ENCODE data around the gene TTC9.

The TTC9 gene

GRCh38 chr14:70645892-70646291 lies 4.2 kb downstream of the TTC9 start:
- DNase-seq (ENCODE audit: low read depth) = no peak

GRCh38 chr14:70646705-70647104 lies 5.0 kb downstream of the TTC9 start:
- DNase-seq (ENCODE audit: low read depth) = no peak

GRCh38 chr14:70648346-70648745 lies 6.6 kb downstream of the TTC9 start:
- DNase-seq (ENCODE audit: low read depth) = no peak

- no peak for DNase-seq (ENCODE audit: low read depth)
Measured at GRCh38 chr14:70649803-70650202, 8.1 kb downstream of the TTC9 start.

GRCh38 chr14:70651522-70651921 lies 9.8 kb downstream of the TTC9 start:
- DNase-seq (ENCODE audit: low read depth) = no peak

- no peak for DNase-seq (ENCODE audit: low read depth)
Measured at GRCh38 chr14:70652871-70653270, 11.2 kb downstream of the TTC9 start.

- no peak for DNase-seq (ENCODE audit: low read depth)
Measured at GRCh38 chr14:70653662-70654061, 11.9 kb downstream of the TTC9 start.

GRCh38 chr14:70654632-70655031 lies 12.9 kb downstream of the TTC9 start:
- DNase-seq (ENCODE audit: low read depth) = no peak

GRCh38 chr14:70655110-70655826 lies 13.6 kb downstream of the TTC9 start:
- no peak for DNase-seq (ENCODE audit: low read depth)

- DNase-seq (ENCODE audit: low read depth) = no peak
Measured at GRCh38 chr14:70658899-70659298, 17.2 kb downstream of the TTC9 start.

GRCh38 chr14:70660967-70661893 lies 19.5 kb downstream of the TTC9 start:
- no peak for DNase-seq (ENCODE audit: low read depth)

GRCh38 chr14:70662080-70662479 lies 20.4 kb downstream of the TTC9 start:
- DNase-seq (ENCODE audit: low read depth) = no peak

GRCh38 chr14:70662816-70663215 lies 21.1 kb downstream of the TTC9 start:
- DNase-seq (ENCODE audit: low read depth) = no peak

GRCh38 chr14:70663707-70664179 lies 22.0 kb downstream of the TTC9 start:
- DNase-seq (ENCODE audit: low read depth) = no peak

GRCh38 chr14:70664698-70665447 lies 23.2 kb downstream of the TTC9 start:
- no peak for DNase-seq (ENCODE audit: low read depth)

GRCh38 chr14:70665448-70666360 lies 24.0 kb downstream of the TTC9 start:
- no peak for DNase-seq (ENCODE audit: low read depth)

GRCh38 chr14:70666361-70666686 lies 24.6 kb downstream of the TTC9 start:
- no peak for DNase-seq (ENCODE audit: low read depth)

GRCh38 chr14:70670992-70671651 lies 29.4 kb downstream of the TTC9 start:
- no peak for DNase-seq (ENCODE audit: low read depth)

- DNase-seq (ENCODE audit: low read depth) = no peak
Measured at GRCh38 chr14:70671652-70672644, 30.2 kb downstream of the TTC9 start.

GRCh38 chr14:70677341-70677740 lies 35.6 kb downstream of the TTC9 start:
- no peak for DNase-seq (ENCODE audit: low read depth)
